H1 (cell line): ENCODE measurements around the gene THADA. TPM values are rescaled to one million over a fixed set of nuclear protein-coding genes. Genes with fewer than 3 reads are reported as not detected.

Experiments used
- CTCF ChIA-PET: fragments of 300-600 bp; sonication (Branson Sonifier 250); formaldehyde crosslinking; loops from one replicate; lab custom pipeline; 2021; ENCODE audit not compliant: partially characterized antibody; lab: Charles Lee
- POLR2A ChIA-PET: fragments of 300-600 bp; sonication (Branson Sonifier 250); formaldehyde crosslinking; loops from one replicate; lab custom pipeline; 2021; ENCODE audit warnings: inconsistent platforms; ENCODE audit not compliant: partially characterized antibody; lab: Charles Lee
- DNase-seq, 2 experiments: peaks; one replicate each; pipeline versions ENCODE4 v3.0.0 to v3.0.0-alpha.2; 2010 to 2022; ENCODE audit warnings: low spot score in 2 of 2, low read depth in 1 of 2, mixed read lengths in 1 of 2
- FAIRE-seq: peaks from 2 replicates; lab custom pipeline; 2011; peaks lifted over from hg19 to GRCh38; lab: Jason Lieb, UNC
- H2AFZ ChIP-seq: 2 replicates; pipeline ENCODE4 v1.8.1; 2012; ENCODE audit warnings: low read length, inconsistent platforms
- H2AK5ac ChIP-seq: 2 replicates; pipeline ENCODE4 v1.6.1; 2013; ENCODE audit warnings: low read depth, low read length
- H2BK120ac ChIP-seq: replicated peaks from 2 replicates; pipeline ENCODE3; 2013; ENCODE audit warnings: low read depth, low read length, inconsistent platforms
- H2BK12ac ChIP-seq: 2 replicates; pipeline ENCODE4 v1.6.1; 2013; ENCODE audit warnings: low read depth, low read length
- H2BK15ac ChIP-seq: 2 replicates; pipeline ENCODE4 v1.6.1; 2013; ENCODE audit warnings: low read length
- H2BK20ac ChIP-seq: 2 replicates; pipeline ENCODE4 v1.6.1; 2013; ENCODE audit warnings: low read length
- H2BK5ac ChIP-seq: 2 replicates; pipeline ENCODE4 v1.6.1; 2013; ENCODE audit warnings: low read depth, low read length
- H3K14ac ChIP-seq: 2 replicates; pipeline ENCODE4 v1.6.1; 2013; ENCODE audit warnings: inconsistent platforms; ENCODE audit not compliant: insufficient read length
- H3K18ac ChIP-seq: 2 replicates; pipeline ENCODE4 v1.6.1; 2013; ENCODE audit warnings: low read length; ENCODE audit errors: extremely low read depth
- H3K23ac ChIP-seq: 2 replicates; pipeline ENCODE4 v1.6.1; 2013; ENCODE audit warnings: inconsistent platforms; ENCODE audit not compliant: insufficient read length
- H3K23me2 ChIP-seq: 2 replicates; pipeline ENCODE4 v1.6.1; 2013; ENCODE audit warnings: low read depth, low read length
- H3K27ac ChIP-seq: 2 replicates; pipeline ENCODE4 v1.6.1; 2011; ENCODE audit warnings: low read depth, low read length, inconsistent platforms
- H3K27me3 ChIP-seq, 4 experiments: replicated peaks in 1 of 4; 1 replicate in 1 of 4; 2 replicates in 3 of 4; pipeline versions ENCODE4 v1.6.1 to v1.8.1; 2011 to 2013; ENCODE audit warnings: low read length in 3 of 4, mild to moderate bottlenecking in 3 of 4, inconsistent platforms in 2 of 4, mixed read lengths in 2 of 4, moderate library complexity in 1 of 4; ENCODE audit not compliant: control insufficient read depth in 3 of 4, insufficient read depth in 3 of 4; ENCODE audit errors: extremely low read depth in 1 of 4
- H3K36me3 ChIP-seq, 4 experiments: 2 replicates each; pipeline versions ENCODE4 v1.6.1 to v1.8.1; 2011 to 2013; ENCODE audit warnings: mild to moderate bottlenecking in 4 of 4, low read length in 3 of 4, moderate library complexity in 2 of 4, control low read depth in 1 of 4, inconsistent platforms in 1 of 4; ENCODE audit not compliant: insufficient read depth in 4 of 4, control insufficient read depth in 2 of 4
- H3K4ac ChIP-seq: replicated peaks from 2 replicates; pipeline ENCODE3; 2013; ENCODE audit warnings: low read length, low read depth, mixed read lengths, inconsistent platforms; ENCODE audit not compliant: insufficient read length
- H3K4me1 ChIP-seq, 4 experiments: replicated peaks in 1 of 4; 1 replicate in 1 of 4; 2 replicates in 3 of 4; pipeline versions ENCODE4 v1.6.1 to v1.8.1; 2011 to 2013; ENCODE audit warnings: low read length in 3 of 4, inconsistent platforms in 2 of 4, mixed read lengths in 1 of 4; ENCODE audit not compliant: insufficient read depth in 4 of 4, control insufficient read depth in 3 of 4
- H3K4me2 ChIP-seq, 2 experiments: 2 replicates each; pipeline versions ENCODE4 v1.6.1 to v1.8.1; 2011 to 2013; ENCODE audit warnings: low read depth in 2 of 2, low read length in 2 of 2, control low read depth in 1 of 2, inconsistent platforms in 1 of 2, mild to moderate bottlenecking in 1 of 2; ENCODE audit not compliant: insufficient read depth in 1 of 2
- H3K4me3 ChIP-seq, 4 experiments: fragments of 200-600, 300-600 bp in 1 of 4; sonication (generic), shearing (Covaris generic), sonication (Bioruptor Twin) in 1 of 4; 2 replicates each; pipeline versions ENCODE4 v1.5.1 to v1.8.1; 2011 to 2016; ENCODE audit warnings: low read length in 4 of 4, low read depth in 3 of 4, control low read depth in 2 of 4, inconsistent platforms in 2 of 4, mild to moderate bottlenecking in 2 of 4, mixed read lengths in 1 of 4, moderate library complexity in 1 of 4; ENCODE audit not compliant: insufficient read depth in 2 of 4; ENCODE audit errors: extremely low read depth in 1 of 4
- H3K56ac ChIP-seq: replicated peaks from 2 replicates; pipeline ENCODE3; 2013; ENCODE audit warnings: low read depth, mild to moderate bottlenecking, mixed read lengths, low read length, inconsistent platforms; ENCODE audit not compliant: insufficient read length
- H3K79me1 ChIP-seq: 2 replicates; pipeline ENCODE4 v1.6.1; 2013; ENCODE audit warnings: low read depth, low read length, control low read depth
- H3K79me2 ChIP-seq, 2 experiments: 2 replicates each; pipeline versions ENCODE4 v1.6.1 to v1.8.1; 2012 to 2013; ENCODE audit warnings: low read length in 2 of 2, mild to moderate bottlenecking in 2 of 2, inconsistent platforms in 1 of 2; ENCODE audit not compliant: insufficient read depth in 2 of 2, control insufficient read depth in 1 of 2
- H3K9ac ChIP-seq, 4 experiments: replicated peaks in 1 of 4; 1 replicate in 1 of 4; 2 replicates in 3 of 4; pipeline versions ENCODE4 v1.6.1 to v1.8.1; 2011 to 2013; ENCODE audit warnings: low read depth in 3 of 4, low read length in 3 of 4, control low read depth in 2 of 4, mild to moderate bottlenecking in 2 of 4, moderate library complexity in 2 of 4, inconsistent platforms in 1 of 4; ENCODE audit errors: extremely low read depth in 1 of 4
- H3K9me3 ChIP-seq, 2 experiments: 2 replicates each; pipeline versions ENCODE4 v1.6.1 to v1.8.1; 2012 to 2013; ENCODE audit warnings: mild to moderate bottlenecking in 2 of 2, moderate library complexity in 2 of 2, control low read depth in 1 of 2, inconsistent platforms in 1 of 2, low read depth in 1 of 2, low read length in 1 of 2, mixed read lengths in 1 of 2; ENCODE audit not compliant: insufficient read depth in 2 of 2
- H4K20me1 ChIP-seq, 2 experiments: replicated peaks in 1 of 2; 2 replicates each; pipeline versions ENCODE3 to v1.8.1; 2011 to 2013; ENCODE audit warnings: inconsistent platforms in 2 of 2, low read length in 2 of 2, mild to moderate bottlenecking in 1 of 2; ENCODE audit not compliant: insufficient read depth in 2 of 2, control insufficient read depth in 1 of 2
- H4K5ac ChIP-seq: 2 replicates; pipeline ENCODE4 v1.6.1; 2013; ENCODE audit warnings: low read length, low read depth, mixed read lengths, inconsistent platforms; ENCODE audit not compliant: insufficient read length
- H4K8ac ChIP-seq: 2 replicates; pipeline ENCODE4 v1.8.0; 2013; ENCODE audit warnings: mild to moderate bottlenecking, moderate library complexity, low read length, inconsistent platforms; ENCODE audit not compliant: insufficient read depth; ENCODE audit errors: extremely low read depth
- H4K91ac ChIP-seq: replicated peaks from 2 replicates; pipeline ENCODE3; 2013; ENCODE audit warnings: low read length, mixed read lengths, inconsistent platforms; ENCODE audit not compliant: insufficient read length
- CREB1 ChIP-seq: IDR thresholded peaks from 2 replicates; pipeline ENCODE4 v1.6.1; 2012; ENCODE audit warnings: inconsistent platforms
- GTF2F1 ChIP-seq: IDR thresholded peaks from 2 replicates; pipeline ENCODE4 v1.6.1; 2012; ENCODE audit warnings: low read depth, low read length, improper control_type of control experiment, borderline replicate concordance
- HDAC6 ChIP-seq: IDR thresholded peaks from one replicate; pipeline ENCODE4 v1.7.1; 2012; ENCODE audit warnings: low read depth, mild to moderate bottlenecking, inconsistent platforms, low read length, moderate library complexity
- RAD21 ChIP-seq, 2 experiments: IDR thresholded peaks in 1 of 2; conservative IDR thresholded peaks in 1 of 2; 2 replicates each; pipeline ENCODE4 v1.6.1; 2011; ENCODE audit warnings: low read depth in 2 of 2, low read length in 2 of 2, improper control_type of control experiment in 1 of 2, inconsistent platforms in 1 of 2, mild to moderate bottlenecking in 1 of 2, moderate library complexity in 1 of 2
- RNF2 ChIP-seq: fragments of 200-900, 300-1000 bp; sonication (generic); IDR thresholded peaks from 2 replicates; pipeline ENCODE4 v1.7.1; 2016; ENCODE audit warnings: borderline replicate concordance, low read depth, mild to moderate bottlenecking, antibody characterized with exemption, low read length; ENCODE audit not compliant: poor library complexity, severe bottlenecking; ENCODE audit errors: missing control alignments
- WGBS, 2 experiments: shearing (Covaris generic) in 1 of 2; methylation state at CpG; one replicate each; pipeline versions ENCODE4 v1.1.6 to v1.1.7; 2013 to 2015; ENCODE audit warnings: low lambda C conversion rate in 2 of 2, mixed read lengths in 2 of 2, inconsistent platforms in 1 of 2, low coverage in 1 of 2, missing lambda C conversion rate in 1 of 2; ENCODE audit not compliant: insufficient replicate concordance in 2 of 2, insufficient coverage in 1 of 2, insufficient read length in 1 of 2; ENCODE audit errors: extremely low coverage in 1 of 2, missing lambda C conversion rate in 1 of 2; 5-methylcytosine and 5-hydroxymethylcytosine counted together
- polyA plus RNA-seq, 7 experiments: library from polyadenylated mRNA; depleted of rRNA in 3 of 7; stranded (reverse) in 5 of 7; unstranded in 2 of 7; fragments of >200 nt in 5 of 7; fragments of 200-250 nt in 2 of 7; gene quantifications; 1 replicate in 5 of 7; 2 replicates in 1 of 7; 4 replicates in 1 of 7; pipeline versions ENCODE4 v1.2.1 to v1.2.3, GENCODE V29; 2011 to 2013; ENCODE audit warnings: missing spikeins in 2 of 7, mixed read lengths in 2 of 7
- total RNA-seq: library from RNA; stranded (reverse); fragmentation: NEBNext Ultra II Directional; extraction: Animal tissue kit (Norgen Biotek cat#: 25700); gene quantifications from 2 replicates; pipeline ENCODE4 v1.2.1, GENCODE V29; 2021

Gene THADA
- total and polyA plus RNA-seq, 2 of the 8 experiments (the other 6 are each of a cell fraction or from before 2014, with no cell fraction given): 22.4 to 26.8 TPM

GRCh38 chr2:43453179-43454170, 142.4 kb downstream of the THADA start:
- H3K14ac ChIP-seq: no peak overlapping the region
- H3K56ac ChIP-seq: no peak overlapping the region
- no peak overlapping the region for H2BK5ac ChIP-seq
- no peaks in the 10 kb centered on the region for H4K20me1 ChIP-seq
- no peak overlapping the region for H4K5ac ChIP-seq
- peaks cover 0 to 3% (median 0%) of the 10 kb centered on the region in 4 experiments; a peak in 1 of 7 replicates for H3K4me1 ChIP-seq
- ChIA-PET CTCF (interaction anchor here (0.7 to 2.2 kb wide), 5 partner anchors 8 to 383 kb away, joined by 3 to 13 read pairs (median 3); no protein-coding TSS in a partner anchor), POLR2A (no interaction called here)
- no peak overlapping the region for H2BK120ac ChIP-seq
- H3K79me2 ChIP-seq: no peaks in the 10 kb centered on the region
- H3K18ac ChIP-seq: no peak overlapping the region
- no peaks in the 10 kb centered on the region for H3K79me1 ChIP-seq
- no peak overlapping the region for H2BK15ac ChIP-seq
- no peaks in the 10 kb centered on the region; the same call in 1 of the 2 replicates for H3K23me2 ChIP-seq
- H3K4me2 ChIP-seq: no peak overlapping the region
- no peak overlapping the region for H2BK20ac ChIP-seq
- no peak overlapping the region for H4K91ac ChIP-seq
- H3K9ac ChIP-seq: no peak overlapping the region
- H2AK5ac ChIP-seq: no peak overlapping the region
- H2BK12ac ChIP-seq: no peak overlapping the region
- no peaks in the 10 kb centered on the region for H3K36me3 ChIP-seq
- no peaks in the 10 kb centered on the region for H3K9me3 ChIP-seq
- H4K8ac ChIP-seq: no peak overlapping the region
- 89% methylated on average over 6 of the region's 6 CpGs; no CpG with 5 or more reads in 1 of the 2 experiments for WGBS, 2 experiments
- no peak for DNase-seq
- no peak overlapping the region for H3K23ac ChIP-seq
- H3K27me3 ChIP-seq: no peaks in the 10 kb centered on the region
- H3K4ac ChIP-seq: no peak overlapping the region
- H3K4me3 ChIP-seq: no peak overlapping the region
- H2AFZ ChIP-seq: no peak overlapping the region
- FAIRE-seq: no peak
- H3K27ac ChIP-seq: no peak overlapping the region
- TF ChIP-seq RNF2 (no peak), HDAC6 (no peak), RAD21 (IDR thresholded peaks at IDR 0.05 in 1 of 2, conservative IDR thresholded peaks at IDR 0.05 in 1 of 2; ENCODE audit: low read depth in 2 of 2, low read length in 2 of 2) (no peak), CREB1 (no peak), GTF2F1 (no peak)
- TF ChIP-seq, all 59 proteins: peak for 0
